ENCODE data around the gene RAB28.

DNA sequence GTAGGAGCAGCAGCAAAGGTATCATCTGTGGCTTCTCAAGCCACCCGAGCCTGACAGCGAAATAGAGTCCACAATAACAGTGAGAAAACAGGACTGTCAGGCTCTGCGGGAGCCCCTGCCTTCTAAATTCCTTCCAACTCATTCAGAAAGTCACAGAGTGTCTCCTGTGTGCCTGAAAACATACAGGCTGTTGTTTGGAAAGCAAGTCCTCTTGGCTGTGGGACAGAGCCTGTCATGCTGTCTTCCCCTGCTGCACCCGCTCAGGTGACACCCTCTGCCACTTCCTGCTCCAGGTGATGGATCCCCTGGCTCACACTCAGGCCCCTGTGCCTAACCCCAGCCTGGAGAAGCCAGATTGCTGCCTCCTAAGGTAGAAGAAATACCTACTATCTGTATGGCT lies 152.3 kb downstream of the RAB28 start:
- TF ChIP-seq POLR2A (IDR thresholded peaks at IDR 0.05) = no peak
- TF ChIP-seq, protein P1, sequence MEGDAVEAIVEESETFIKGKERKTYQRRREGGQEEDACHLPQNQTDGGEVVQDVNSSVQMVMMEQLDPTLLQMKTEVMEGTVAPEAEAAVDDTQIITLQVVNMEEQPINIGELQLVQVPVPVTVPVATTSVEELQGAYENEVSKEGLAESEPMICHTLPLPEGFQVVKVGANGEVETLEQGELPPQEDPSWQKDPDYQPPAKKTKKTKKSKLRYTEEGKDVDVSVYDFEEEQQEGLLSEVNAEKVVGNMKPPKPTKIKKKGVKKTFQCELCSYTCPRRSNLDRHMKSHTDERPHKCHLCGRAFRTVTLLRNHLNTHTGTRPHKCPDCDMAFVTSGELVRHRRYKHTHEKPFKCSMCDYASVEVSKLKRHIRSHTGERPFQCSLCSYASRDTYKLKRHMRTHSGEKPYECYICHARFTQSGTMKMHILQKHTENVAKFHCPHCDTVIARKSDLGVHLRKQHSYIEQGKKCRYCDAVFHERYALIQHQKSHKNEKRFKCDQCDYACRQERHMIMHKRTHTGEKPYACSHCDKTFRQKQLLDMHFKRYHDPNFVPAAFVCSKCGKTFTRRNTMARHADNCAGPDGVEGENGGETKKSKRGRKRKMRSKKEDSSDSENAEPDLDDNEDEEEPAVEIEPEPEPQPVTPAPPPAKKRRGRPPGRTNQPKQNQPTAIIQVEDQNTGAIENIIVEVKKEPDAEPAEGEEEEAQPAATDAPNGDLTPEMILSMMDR (IDR thresholded peaks at IDR 0.05) = no peak

Data from lower leg skin (tissue), 3 donors.